ENCODE data around the gene ABCA9.

DNA sequence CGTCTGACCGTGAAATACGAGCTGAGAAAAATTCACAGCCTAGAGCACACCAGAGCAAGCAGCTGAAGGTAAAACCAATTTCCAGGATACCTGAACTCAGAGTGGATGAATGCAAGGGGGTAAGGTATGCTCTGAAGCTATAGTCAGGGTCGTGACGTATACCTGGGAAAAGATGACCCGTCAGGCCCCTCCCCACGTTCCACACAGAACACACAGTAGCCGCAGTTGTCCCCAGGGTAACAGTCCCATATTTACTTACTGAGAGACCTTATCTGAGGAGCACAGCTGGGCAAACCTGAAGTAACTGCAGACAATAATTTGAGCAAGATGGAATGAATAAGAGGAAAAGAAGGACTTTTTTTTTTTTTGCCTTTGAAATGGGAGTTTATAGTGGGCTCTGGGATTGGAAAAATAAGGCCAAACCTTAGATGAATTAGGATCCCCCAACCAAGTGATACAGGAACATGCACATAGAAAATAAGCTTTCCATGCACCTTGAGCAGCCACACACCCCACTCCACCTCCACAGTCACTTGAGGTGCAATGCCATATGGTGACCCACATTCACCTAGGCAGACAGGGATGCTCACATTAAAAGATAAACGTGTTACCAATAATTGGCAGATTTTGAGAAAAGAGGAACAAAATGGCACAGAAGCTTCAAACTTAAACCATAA is 43.0 kb upstream of the ABCA9 start:
- TF ChIP-seq CTCF (IDR thresholded peaks at IDR 0.05) (no peak), POLR2A (IDR thresholded peaks at IDR 0.05) (no peak)

Data from lower leg skin (tissue), 3 donors.